SHP77 treated with DMSO at 0.1 percent for 48 hours (cell line): ENCODE measurements around the gene CLDN10.
"Not testable (repeated sequence)": the region's sequence is repeated elsewhere in the genome, so short reads cannot be mapped to it uniquely, and the experiment has no call there.

ENCODE experiments used
- DNase-seq: peaks from one replicate; lab custom pipeline; 2025; lab: John Stamatoyannopoulos, UW

The CLDN10 gene

GRCh38 chr13:95552539-95553441, at the start of gene CLDN10:
Gene CLDN10 (plus strand): TSS chr13:95552720. CDS start chr13:95552754, 34 bp downstream.
- DNase-seq: peak; percentile 53

- no peak for DNase-seq
Measured at GRCh38 chr13:95503662-95504061, 48.9 kb upstream of the CLDN10 start.

GRCh38 chr13:95505265-95505664, 47.3 kb upstream of the CLDN10 start:
- DNase-seq: no peak

GRCh38 chr13:95505986-95506385, 46.5 kb upstream of the CLDN10 start:
- no peak for DNase-seq

- no peak for DNase-seq
Measured at GRCh38 chr13:95507991-95508390, 44.5 kb upstream of the CLDN10 start.

GRCh38 chr13:95508996-95509395, 43.5 kb upstream of the CLDN10 start:
- DNase-seq: no peak

- DNase-seq: no peak
Measured at GRCh38 chr13:95509521-95510310, 42.8 kb upstream of the CLDN10 start.

GRCh38 chr13:95510950-95511349, 41.6 kb upstream of the CLDN10 start:
- DNase-seq: no peak

- no peak for DNase-seq
Measured at GRCh38 chr13:95512424-95512823, 40.1 kb upstream of the CLDN10 start.

- no peak for DNase-seq
Measured at GRCh38 chr13:95512957-95513356, 39.6 kb upstream of the CLDN10 start.

GRCh38 chr13:95515606-95516005, 36.9 kb upstream of the CLDN10 start:
- DNase-seq: not testable (repeated sequence)

- no peak for DNase-seq
Measured at GRCh38 chr13:95516021-95516420, 36.5 kb upstream of the CLDN10 start.

- DNase-seq: no peak
Measured at GRCh38 chr13:95516492-95516891, 36.0 kb upstream of the CLDN10 start.

GRCh38 chr13:95523598-95523997, 28.9 kb upstream of the CLDN10 start:
- DNase-seq: peak; percentile 27

- DNase-seq: no peak
Measured at GRCh38 chr13:95524264-95524901, 28.1 kb upstream of the CLDN10 start.

GRCh38 chr13:95527955-95528354, 24.6 kb upstream of the CLDN10 start:
- DNase-seq: no peak

- DNase-seq: peak; percentile 88
Measured at GRCh38 chr13:95530178-95530577, 22.3 kb upstream of the CLDN10 start.

- peak; percentile 15 for DNase-seq
Measured at GRCh38 chr13:95533545-95534160, 18.9 kb upstream of the CLDN10 start.

- peak; percentile 76 for DNase-seq
Measured at GRCh38 chr13:95535243-95535642, 17.3 kb upstream of the CLDN10 start.

- no peak for DNase-seq
Measured at GRCh38 chr13:95536632-95537241, 15.8 kb upstream of the CLDN10 start.

GRCh38 chr13:95540888-95541287, 11.6 kb upstream of the CLDN10 start:
- peak; percentile 76 for DNase-seq

GRCh38 chr13:95541308-95541707, 11.2 kb upstream of the CLDN10 start:
- DNase-seq: no peak
